Uterus (tissue), 4 donors: Measurements from ENCODE around the gene DOK7. TPM values are rescaled to one million over a fixed set of nuclear protein-coding genes. Genes with fewer than 3 reads are reported as not detected.

Experiments used
- DNase-seq, 2 donors: peaks; one replicate each; pipeline ENCODE4 v3.0.0-alpha.2; 2019 to 2020
- H3K27ac ChIP-seq, 2 donors: fragments of 200-600 bp; sonication (generic); 1 replicate in 1 of 2; 2 replicates in 1 of 2; pipeline ENCODE4 v1.5.1; 2016 to 2018
- H3K27me3 ChIP-seq, 2 donors: fragments of 200-600 bp; sonication (generic); one replicate each; pipeline ENCODE4 v1.5.1; 2018 to 2019; ENCODE audit warnings: control low read depth in 1 of 2
- H3K36me3 ChIP-seq, 2 donors: fragments of 200-600 bp; sonication (generic); one replicate each; pipeline ENCODE4 v1.5.1; 2019; ENCODE audit warnings: control low read depth in 1 of 2
- H3K4me1 ChIP-seq, 2 donors: fragments of 200-600 bp; sonication (generic); one replicate each; pipeline ENCODE4 v1.5.1; 2018 to 2019; ENCODE audit warnings: control low read depth in 1 of 2
- H3K4me3 ChIP-seq, 2 donors: fragments of 200-600 bp; sonication (generic); 1 replicate in 1 of 2; 2 replicates in 1 of 2; pipeline ENCODE4 v1.5.1; 2018 to 2019; ENCODE audit warnings: mild to moderate bottlenecking in 1 of 2
- H3K9me3 ChIP-seq, 2 donors: fragments of 200-600 bp; sonication (generic); one replicate each; pipeline ENCODE4 v1.5.1; 2019; ENCODE audit warnings: control low read depth in 1 of 2
- CTCF ChIP-seq, 4 experiments: fragments of 200-600 bp in 2 of 4; fragments of 450-650 bp in 2 of 4; sonication (generic) in 2 of 4; IDR thresholded peaks; one replicate each; pipeline ENCODE4 v1.5.1; 2016 to 2019; ENCODE audit warnings: antibody characterized with exemption in 4 of 4, mild to moderate bottlenecking in 2 of 4, moderate library complexity in 1 of 4
- POLR2A ChIP-seq, 2 donors: fragments of 450-650 bp; IDR thresholded peaks; one replicate each; pipeline ENCODE4 v1.6.1; 2016; ENCODE audit warnings: antibody characterized with exemption in 2 of 2, mild to moderate bottlenecking in 1 of 2, moderate library complexity in 1 of 2
- intact Hi-C: fragments of 100-400 bp; cut with DNase I; formaldehyde crosslinking; loops from one replicate; pipeline ENCODE4 v1.15.1; 2023; ENCODE audit warnings: low total_unique reads
- total RNA-seq, 4 donors: library from RNA; depleted of rRNA in 3 of 4; stranded (reverse); fragments of >200 nt in 3 of 4; gene quantifications; one replicate each; pipeline versions ENCODE4 v1.1.0 to v1.2.4, GENCODE V29; 2014 to 2023
- donor health status: DM: yes; HTN: yes; CAD: no.

Gene DOK7
- total RNA-seq, 4 donors from 2014 or later, result 0.26 to 3.9 (median 0.85) TPM; not detected in 1

GRCh38 chr4:3484057-3484973 is 21.2 kb downstream of the DOK7 start:
- Histone ChIP-seq H3K4me1 (no peaks in the 10 kb centered on the region), H3K27me3 (no peaks in the 10 kb centered on the region), H3K27ac (no peak overlapping the region), H3K36me3 (no peaks in the 10 kb centered on the region), H3K4me3 (no peak overlapping the region), H3K9me3 (no peaks in the 10 kb centered on the region)
- no peak for DNase-seq
- intact Hi-C loops, result no loop called here
- TF ChIP-seq POLR2A (IDR thresholded peaks at IDR 0.05), result no peak
- TF ChIP-seq CTCF (IDR thresholded peaks at IDR 0.05), result no peak

GRCh38 chr4:3485011-3485791 is 22.1 kb downstream of the DOK7 start:
- Histone ChIP-seq H3K27me3 (no peaks in the 10 kb centered on the region), H3K4me3 (no peak overlapping the region), H3K27ac (no peak overlapping the region)

DNA sequence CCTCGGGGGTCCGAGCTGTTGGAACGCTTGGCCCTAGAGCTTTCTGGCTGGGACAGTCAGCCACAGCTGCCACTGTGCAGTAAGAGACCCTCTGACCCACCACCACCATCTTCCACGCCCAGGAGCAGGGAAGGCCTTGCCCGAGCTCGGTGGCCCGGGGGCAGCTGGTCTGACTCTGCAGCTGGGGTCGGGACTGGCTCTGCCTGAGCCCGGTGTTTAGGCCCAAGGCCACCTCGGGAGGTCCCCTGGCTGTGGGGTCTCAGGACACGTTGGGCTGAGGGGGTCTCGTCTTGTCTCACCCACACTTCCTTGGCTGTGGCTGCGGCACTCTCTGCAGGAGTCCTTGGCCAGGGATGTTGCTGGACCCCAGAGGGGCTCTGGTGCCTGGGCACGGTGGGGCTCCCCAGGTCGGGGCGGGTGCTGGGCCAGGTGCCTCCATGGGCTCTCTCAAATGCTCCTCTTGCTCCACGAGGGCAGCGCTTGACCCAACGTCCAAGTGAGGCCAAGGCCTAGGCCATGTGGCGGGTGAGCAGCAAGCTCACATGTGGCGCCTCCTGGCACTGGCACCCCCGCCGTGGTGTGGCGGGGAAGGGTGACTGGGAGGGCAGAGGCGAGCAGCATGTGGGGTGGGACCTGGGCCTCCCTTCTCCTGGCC is 22.9 kb downstream of the DOK7 start:
- intact Hi-C loops, result no loop called here
- Histone ChIP-seq H3K4me1 (no peaks in the 10 kb centered on the region), H3K27me3 (no peaks in the 10 kb centered on the region), H3K4me3 (no peak overlapping the region), H3K36me3 (no peaks in the 10 kb centered on the region), H3K27ac (no peak overlapping the region), H3K9me3 (no peaks in the 10 kb centered on the region)
- DNase-seq, result no peak
- no peak for TF ChIP-seq POLR2A (IDR thresholded peaks at IDR 0.05)
- TF ChIP-seq CTCF (IDR thresholded peaks at IDR 0.05), result no peak

More at GRCh38 chr4:3485011-3485791, 22.1 kb downstream of the DOK7 start:
- DNase-seq, result no peak
- no peaks in the 10 kb centered on the region for H3K4me1 ChIP-seq
- H3K9me3 ChIP-seq, result no peaks in the 10 kb centered on the region
- TF ChIP-seq POLR2A (IDR thresholded peaks at IDR 0.05), result no peak
- TF ChIP-seq CTCF (IDR thresholded peaks at IDR 0.05), result no peak
- intact Hi-C loops, result no loop called here
- no peaks in the 10 kb centered on the region for H3K36me3 ChIP-seq

DNA sequence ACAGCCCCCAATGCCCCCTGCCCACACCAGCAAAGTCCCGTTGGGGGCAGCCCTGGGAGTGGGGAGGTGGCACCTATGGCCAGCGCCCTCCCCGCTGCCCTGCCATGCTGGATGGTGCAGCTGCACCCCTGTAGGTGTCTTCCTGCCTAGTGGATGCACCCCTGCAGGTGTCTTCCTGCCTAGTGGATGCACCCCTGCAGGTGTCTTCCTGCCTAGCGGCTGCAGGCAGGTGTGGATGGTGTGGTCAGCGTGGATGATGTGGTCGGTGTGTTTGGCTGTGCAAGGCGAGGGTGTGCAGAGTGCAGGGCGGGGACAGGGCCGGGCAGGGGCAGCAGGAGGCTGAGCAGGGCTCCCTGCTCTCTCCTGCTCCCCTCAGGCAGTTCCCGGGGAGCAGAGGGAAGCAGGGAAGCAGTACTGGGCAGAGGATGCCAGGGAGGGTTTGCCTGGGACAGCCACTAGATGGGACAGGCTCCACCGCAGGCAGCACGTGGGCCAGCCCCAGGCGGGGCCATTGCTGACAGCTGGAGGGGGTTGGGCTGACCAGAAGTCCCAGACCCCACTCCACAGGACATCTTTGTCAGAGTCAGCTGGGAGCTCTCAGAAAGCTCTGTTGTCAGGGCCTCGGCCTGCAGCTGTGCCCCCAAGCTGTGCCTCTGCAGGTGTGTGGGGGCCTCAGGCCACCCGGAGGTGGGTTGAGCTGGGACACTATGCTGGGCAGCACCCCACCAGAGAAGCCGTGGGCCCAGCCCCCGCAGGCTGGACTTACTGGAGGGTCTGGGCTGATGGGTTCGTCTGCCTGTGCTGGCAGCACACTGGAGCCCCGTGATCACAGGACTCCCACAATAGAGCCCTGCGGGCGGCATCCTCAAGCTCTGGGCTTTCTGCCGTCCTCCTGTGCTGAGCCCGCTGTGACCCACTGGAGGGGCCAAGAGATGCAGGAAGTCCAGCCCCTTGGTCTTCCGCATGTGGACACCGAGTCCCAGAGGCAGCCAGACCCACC is 23.7 kb downstream of the DOK7 start:
- intact Hi-C loops, result no loop called here
- DNase-seq, result no peak
- Histone ChIP-seq H3K9me3 (no peaks in the 10 kb centered on the region), H3K27ac (no peak overlapping the region), H3K27me3 (peaks cover 0 to 6% of the 10 kb centered on the region in 2 donors), H3K4me3 (no peak overlapping the region), H3K4me1 (no peaks in the 10 kb centered on the region), H3K36me3 (no peaks in the 10 kb centered on the region)
- TF ChIP-seq CTCF (IDR thresholded peaks at IDR 0.05) (no peak), POLR2A (IDR thresholded peaks at IDR 0.05) (no peak)
